GM04504 (cell line): ENCODE results near the gene PPRC1.

Experiments used
- DNase-seq: peaks from one replicate; pipeline ENCODE4 v3.0.0-alpha.2; 2012; ENCODE audit warnings: low read depth

The PPRC1 gene

GRCh38 chr10:102119417-102120141, 13.3 kb upstream of the PPRC1 start:
- peak; percentile 63 for DNase-seq

DNA sequence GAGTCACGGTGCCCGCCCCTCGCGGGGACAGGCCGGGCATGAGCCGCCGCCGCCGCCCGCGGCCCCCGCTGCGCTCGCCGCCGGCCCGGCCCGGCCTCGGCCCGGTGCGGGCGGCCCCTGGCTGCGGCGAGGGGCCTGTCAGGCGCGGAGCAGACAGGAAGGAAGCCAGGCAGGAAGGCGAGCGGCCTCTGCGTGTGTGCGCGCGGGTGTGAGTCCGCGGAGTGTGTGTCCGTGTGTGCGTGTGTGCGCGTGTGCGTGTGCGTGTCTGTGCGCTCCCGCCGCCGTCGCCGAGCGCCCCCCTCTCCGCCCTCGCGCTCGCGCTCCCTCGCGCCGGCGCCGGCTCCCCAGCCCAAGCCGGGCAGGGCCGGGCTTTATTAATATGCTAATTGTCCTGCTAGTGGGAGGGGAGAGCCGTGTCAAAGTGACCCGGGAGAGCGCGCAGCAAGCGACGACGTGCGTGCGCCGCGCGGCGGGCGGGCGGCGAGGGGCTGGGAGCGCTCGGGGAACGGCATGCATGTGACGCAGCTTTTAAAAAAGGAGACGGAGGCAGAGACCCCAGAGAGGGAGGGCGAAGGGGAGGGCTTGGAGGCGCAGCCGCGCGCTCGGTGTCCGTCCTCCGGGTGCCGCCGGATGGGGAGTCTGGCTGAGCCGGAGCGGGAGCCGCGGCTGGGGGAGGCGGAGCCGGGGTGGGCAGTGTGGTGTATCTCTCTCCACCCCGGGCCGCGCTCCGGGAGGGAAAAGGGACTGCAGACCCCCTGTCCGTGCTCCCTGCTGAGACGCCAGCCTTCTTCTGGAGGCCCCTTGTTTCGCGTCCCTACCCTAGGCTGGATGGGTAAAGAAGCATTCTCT, 12.5 kb upstream of the PPRC1 start, which contains the start of gene LDB1:
LDB1 (minus strand) TSS at position 227 of the 849 bp plus-strand sequence. CDS start 258 bp downstream, outside the sequence.
- peak; percentile 50 for DNase-seq

GRCh38 chr10:102120991-102121738, 11.7 kb upstream of the PPRC1 start:
- DNase-seq, result peak; percentile 57

DNA sequence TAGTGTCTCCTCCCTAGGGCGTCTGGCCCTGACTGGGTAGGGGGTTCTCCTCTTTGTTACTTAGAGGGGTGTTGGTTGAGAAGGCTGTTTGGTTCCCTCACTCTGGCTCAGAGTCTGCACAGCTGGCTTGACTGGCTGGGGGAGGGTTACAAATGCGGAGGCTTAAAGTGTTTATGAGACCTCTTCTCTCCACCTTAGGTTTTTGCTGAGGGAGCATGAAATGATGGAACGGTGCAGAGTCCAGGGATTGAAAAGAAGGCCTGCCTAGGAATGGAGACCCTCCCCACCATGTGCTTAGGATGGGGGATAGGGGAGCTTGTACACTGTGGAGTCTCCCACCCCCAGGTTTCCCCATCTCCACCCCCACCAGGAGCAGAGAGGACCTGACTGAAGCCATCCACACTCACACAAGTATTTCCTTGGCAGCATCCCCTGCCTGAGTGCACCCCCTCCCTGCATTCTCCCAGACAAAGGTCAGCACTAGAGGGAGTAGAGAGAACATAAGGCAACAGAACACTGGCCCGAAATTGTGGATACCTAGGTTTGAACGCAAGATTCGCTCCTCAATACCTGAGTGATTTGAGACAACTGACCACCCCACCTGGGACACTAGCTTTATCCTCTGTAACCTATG, 11.0 kb upstream of the PPRC1 start:
- no peak for DNase-seq

DNA sequence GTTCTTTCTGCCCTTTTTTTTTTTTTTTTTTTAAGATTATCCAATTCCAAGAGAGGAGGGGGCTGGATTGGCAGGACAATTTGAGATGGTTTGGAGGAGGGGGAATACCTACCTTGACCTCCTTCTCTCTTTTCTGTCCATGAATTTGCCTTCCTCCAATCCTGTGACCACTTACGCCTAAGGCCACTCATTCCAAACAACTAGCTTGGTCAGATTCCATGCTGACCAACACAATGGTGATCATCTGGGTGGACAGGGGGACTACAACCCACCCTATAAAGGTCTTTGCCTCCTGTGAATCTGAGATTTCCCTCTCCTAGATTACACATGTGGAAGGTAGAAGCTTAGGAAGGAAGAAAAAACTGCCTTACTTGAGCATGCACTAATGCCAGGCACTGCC, 10.4 kb upstream of the PPRC1 start:
- DNase-seq, result no peak

- DNase-seq, result no peak
Observed at GRCh38 chr10:102123223-102123622, 9.6 kb upstream of the PPRC1 start.

DNA sequence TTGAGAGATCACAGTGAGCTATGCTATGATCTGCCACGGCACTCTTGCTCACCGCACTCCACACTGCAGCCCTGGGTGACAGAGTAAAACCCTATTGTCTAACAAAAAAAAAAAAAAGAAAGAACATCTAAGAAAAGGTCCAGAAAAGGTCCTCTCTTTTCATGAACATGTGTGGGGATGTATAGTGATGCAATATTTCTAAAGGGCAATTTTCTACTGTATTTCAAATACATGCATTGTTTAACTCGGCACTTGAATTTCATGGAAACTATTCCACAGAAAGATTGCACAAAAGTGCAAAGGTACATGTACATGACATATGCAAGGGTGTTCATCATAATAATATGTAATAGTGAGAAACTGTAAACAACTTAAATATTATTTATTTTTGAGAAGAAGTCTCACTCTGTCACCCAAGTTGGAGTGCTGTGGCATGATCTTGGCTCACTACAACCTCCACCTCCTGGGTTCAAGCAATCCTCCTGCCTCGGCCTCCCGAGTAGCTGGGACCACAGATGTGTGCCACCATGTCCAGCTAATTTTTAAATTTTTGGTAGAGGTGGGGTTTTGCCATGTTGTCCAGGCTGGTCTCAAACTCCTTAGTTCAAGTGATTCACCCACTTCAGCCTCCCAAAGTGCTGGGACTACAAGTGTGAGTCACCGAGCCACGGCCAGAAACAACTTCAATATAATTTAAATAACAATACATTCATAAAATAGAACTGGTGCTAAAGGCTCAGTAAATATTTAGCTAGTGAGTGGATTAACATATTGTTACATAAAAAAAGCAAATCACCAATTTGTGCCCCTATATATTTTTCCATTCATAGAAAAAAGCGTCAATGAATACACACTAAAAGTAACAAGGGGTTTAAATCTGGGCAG, 1.3 kb upstream of the PPRC1 start:
- no peak for DNase-seq

DNA sequence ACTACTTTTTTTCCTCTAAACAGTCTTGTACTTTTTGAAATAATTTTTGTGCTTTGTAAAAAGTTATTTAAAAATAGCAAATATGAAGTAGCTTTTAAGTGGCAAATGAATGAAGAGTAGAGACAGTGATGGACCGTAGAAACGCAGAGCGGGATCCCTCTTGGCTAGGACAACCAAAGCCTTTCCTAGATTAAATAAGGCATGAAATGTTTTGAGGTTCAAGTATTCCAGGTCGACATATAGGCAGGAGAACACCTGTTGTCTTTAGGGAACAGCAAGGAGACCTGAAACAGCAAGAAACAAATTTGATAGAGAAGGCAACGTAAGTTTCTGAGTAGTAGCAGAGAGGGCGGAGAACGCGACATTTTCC, 662 bp upstream of the PPRC1 start:
- no peak for DNase-seq

DNA sequence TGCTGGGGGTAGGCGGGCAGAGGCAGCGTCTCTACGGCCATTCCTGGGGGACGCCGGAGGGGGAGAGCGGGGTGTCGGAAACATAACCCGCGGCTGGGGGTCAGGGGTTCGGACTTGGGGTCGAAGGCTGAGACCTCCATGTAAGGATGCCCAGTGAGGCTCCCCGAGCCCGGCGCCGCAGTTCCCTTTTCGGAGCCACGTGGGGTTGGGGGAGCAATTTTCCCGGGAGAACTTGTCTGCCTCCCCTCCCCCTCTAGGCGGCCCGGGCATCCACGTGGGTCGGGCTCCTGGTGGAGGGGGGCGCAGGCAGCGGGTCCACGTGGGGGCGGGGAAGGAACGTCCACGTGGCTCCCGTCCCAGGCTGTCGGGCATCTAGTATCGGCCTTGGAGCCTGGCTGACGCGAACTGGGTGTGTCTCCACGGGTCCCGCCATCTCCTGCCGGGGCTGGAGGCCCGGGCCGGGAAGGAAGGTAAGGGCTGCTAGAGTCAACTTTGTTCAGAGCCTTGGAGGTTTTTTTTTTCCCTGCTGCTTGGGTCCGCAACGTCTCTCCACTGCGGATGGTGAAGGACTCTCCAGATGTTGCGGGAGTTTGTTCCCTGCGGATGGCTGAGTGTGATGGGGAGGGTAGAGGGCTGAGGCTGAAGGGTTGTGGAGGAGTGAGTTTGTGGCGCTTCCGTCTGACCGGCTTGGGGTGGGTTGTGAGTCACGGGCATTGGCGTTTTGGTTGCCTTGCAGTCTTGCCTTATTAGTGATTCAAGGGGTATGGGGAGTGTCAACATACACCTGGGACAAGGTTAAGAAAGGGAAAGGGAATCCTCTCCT, 744 bp downstream of the PPRC1 start:
- DNase-seq, result no peak

GRCh38 chr10:102134416-102134815, 1.6 kb downstream of the PPRC1 start:
- no peak for DNase-seq

DNA sequence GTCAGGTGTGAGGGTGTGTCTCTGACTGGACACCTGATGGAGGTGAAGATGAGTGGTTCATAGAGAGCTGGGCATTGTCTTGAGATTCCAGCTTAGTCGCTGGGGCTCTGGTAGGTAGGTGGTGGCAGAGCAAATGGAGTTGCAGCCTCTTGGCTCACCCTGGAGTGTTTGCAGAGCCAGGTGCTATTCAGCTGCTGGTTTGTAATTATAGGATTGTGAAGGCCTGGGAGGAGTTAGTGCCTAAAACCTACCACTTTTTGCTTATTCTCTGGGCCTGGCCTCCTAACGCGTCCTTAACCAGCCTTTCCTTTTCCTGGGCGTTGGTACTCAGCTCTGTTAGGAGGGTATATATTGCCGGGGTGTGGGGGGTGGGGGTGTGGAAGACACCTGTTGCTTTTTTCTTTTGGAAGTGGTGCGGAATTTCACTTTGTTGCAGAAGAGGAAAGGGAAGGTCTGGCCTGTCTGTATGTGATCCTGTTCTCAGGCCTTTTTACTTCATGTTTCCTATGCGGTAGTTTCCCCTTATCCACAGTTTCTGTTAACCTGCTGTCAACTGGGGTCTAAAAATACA, 3.2 kb downstream of the PPRC1 start:
- DNase-seq, result no peak

GRCh38 chr10:102139281-102140110, 6.7 kb downstream of the PPRC1 start:
- no peak for DNase-seq

DNA sequence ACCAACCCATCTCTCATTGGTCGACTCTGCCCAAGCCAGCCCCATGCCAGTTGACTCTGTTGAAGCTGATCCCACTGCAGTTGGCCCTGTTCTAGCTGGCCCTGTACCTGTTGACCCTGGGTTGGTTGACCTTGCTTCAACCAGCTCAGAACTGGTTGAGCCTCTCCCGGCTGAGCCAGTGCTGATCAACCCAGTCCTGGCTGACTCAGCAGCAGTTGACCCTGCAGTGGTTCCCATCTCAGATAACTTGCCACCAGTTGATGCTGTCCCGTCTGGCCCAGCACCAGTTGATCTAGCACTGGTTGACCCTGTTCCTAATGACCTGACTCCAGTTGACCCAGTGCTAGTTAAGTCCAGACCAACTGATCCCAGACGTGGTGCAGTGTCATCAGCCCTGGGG, 7.4 kb downstream of the PPRC1 start:
- no peak for DNase-seq

- no peak for DNase-seq
Observed at GRCh38 chr10:102140913-102141540, 8.2 kb downstream of the PPRC1 start.

- no peak for DNase-seq
Observed at GRCh38 chr10:102141583-102142107, 8.8 kb downstream of the PPRC1 start.

DNA sequence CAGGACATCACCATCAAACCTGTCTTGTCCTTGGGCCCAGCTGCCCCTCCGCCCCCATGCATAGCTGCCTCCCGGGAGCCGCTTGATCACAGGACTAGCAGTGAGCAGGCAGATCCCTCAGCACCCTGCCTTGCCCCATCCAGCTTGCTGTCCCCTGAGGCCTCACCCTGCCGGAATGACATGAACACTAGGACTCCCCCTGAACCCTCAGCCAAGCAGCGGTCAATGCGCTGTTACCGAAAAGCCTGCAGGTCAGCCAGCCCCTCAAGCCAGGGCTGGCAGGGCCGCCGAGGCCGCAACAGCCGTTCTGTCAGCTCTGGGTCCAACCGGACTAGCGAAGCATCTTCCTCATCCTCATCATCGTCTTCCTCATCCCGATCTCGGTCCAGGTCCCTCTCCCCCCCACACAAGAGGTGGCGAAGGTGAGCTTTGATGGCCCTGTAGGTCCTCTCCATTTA, 14.2 kb downstream of the PPRC1 start:
- no peak for DNase-seq

DNA sequence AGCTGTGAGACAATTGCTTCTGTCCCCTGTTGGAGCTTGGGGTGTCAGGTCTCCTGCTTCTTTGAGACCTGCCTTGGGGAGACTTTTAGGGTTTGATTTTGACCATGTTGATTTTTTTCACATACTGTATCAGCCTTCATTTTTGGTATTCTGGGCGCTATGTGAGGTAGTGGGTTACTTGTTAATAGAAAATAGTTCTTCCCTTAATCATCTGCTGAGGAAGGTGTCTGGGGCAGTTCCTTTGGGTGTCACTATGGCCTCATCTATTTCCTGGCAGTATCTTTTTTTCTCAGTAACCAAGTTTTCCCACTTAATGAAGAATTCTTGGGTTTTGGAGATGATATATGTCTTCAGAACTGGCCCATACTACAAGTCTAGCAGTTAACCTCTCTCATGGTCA, 14.7 kb downstream of the PPRC1 start:
- no peak for DNase-seq

DNA sequence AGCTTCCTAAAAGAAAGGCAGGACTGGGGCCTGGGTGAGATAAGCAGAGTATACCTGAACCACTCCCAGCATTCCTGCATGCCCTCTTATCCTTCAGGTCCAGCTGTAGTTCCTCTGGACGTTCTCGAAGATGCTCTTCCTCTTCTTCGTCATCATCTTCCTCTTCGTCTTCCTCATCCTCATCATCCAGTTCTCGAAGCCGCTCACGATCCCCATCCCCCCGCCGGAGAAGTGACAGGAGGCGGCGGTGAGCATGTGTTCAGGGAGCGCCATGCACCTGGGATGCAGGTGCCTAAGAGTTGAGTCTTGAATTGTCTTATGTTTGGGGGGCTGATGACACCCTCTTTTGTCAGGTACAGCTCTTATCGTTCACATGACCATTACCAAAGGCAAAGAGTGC, 15.4 kb downstream of the PPRC1 start:
- DNase-seq, result no peak
